GM18951 (cell line): Measurements from ENCODE around the gene LMAN2.

ENCODE experiments used
- POLR2A ChIP-seq: IDR thresholded peaks from 4 replicates; pipeline ENCODE4 v1.6.1; 2011; ENCODE audit warnings: mild to moderate bottlenecking; ENCODE audit not compliant: insufficient read length, insufficient read depth; ENCODE audit errors: extremely low read depth
- in situ Hi-C: fragments of 300-500 bp; cut with MboI; formaldehyde crosslinking; loops from one replicate; pipeline ENCODE4 v1.12.0; 2022; ENCODE audit warnings: low sequenced_read_pairs, mixed read lengths, inconsistent platforms; ENCODE audit not compliant: unreplicated experiment

The LMAN2 gene

DNA sequence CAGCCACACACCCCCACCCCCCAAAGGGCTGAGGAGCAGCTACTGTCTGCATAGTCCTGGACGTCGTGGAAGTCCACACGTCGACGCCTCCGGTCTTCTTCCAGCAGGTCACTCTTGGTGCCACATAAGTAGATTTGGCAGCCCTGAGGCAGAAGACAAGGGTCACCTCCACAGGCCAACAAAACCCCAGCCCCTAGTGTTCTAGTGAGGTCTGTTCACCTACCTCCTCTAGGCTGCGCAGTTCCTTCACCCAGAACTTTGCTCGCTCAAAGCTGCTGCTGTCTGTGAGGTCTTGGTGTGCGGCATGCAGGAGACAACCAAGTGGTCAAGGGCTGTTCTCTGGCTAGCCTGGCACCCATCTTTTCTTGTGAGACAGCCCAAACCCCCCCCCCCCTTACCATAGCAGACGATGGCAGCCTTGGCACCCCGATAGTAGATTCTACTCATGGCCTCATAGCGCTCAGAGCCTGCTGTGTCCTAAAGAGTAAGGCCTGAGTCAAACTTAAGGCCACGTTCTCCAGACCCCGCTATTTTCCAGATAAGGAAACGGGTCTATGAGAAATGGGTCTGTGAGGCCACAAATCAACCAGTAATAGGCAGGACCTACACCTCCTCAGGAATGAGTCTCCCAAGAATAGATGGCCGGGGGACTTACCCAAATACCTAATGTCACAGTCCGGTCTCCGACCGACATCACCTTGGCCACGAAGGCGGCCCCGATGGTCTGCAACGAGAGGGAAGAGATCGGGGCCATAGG is 48.9 kb downstream of the LMAN2 start:
- no peak for TF ChIP-seq POLR2A
- in situ Hi-C loops, result no loop called here

DNA sequence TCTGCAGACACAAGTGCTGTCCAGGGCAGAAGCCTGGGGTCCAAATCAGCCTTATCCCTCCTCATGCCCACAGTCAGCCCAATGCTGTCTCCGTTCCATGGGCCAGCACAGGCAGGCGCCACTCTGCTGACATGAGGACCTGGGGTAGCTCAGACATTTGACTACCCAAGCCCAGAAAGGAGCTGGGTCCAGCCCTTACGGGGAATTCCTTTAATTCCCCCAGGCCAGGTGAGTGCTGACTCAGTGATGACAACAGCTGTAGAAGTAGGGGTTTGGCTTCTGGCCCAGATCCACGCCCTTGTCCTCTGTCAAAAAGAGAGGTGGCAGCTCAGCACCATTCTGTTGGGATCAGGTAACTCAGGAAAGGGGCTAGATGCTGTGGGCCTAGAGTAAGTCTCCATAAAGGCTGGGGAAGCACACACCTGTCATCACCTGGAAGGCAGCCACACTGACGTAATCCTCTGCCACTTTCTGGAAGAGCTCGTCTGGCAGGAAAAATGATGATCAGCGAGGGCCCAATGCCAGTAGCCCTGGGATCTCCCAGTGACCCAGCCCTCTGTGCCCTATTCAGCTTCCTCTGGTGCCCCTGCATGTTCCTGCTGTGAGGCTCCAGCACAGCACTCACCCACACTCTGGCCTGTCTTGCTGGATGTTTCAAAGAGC is 49.8 kb downstream of the LMAN2 start:
- in situ Hi-C loops, result no loop called here
- TF ChIP-seq POLR2A, result no peak

DNA sequence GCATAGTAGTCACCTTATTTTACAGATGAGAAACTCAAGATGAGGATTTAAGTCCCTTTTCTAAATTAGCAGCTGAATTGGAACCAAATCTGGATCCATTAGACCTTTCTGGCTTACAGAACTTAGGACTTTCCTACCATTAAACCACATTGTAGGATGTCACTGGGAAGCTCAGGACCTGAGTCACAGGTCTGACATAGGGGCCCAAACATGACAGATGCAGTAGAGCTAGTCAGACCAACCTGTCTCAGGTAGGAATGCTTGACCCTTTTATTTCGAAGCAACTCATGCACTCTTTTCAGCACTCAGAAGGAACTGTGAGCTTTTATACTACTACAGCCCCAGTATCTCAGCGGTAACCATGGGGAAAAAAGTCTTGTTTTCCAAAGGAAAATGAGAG is 50.5 kb downstream of the LMAN2 start:
- in situ Hi-C loops, result no loop called here
- TF ChIP-seq POLR2A, result no peak

DNA sequence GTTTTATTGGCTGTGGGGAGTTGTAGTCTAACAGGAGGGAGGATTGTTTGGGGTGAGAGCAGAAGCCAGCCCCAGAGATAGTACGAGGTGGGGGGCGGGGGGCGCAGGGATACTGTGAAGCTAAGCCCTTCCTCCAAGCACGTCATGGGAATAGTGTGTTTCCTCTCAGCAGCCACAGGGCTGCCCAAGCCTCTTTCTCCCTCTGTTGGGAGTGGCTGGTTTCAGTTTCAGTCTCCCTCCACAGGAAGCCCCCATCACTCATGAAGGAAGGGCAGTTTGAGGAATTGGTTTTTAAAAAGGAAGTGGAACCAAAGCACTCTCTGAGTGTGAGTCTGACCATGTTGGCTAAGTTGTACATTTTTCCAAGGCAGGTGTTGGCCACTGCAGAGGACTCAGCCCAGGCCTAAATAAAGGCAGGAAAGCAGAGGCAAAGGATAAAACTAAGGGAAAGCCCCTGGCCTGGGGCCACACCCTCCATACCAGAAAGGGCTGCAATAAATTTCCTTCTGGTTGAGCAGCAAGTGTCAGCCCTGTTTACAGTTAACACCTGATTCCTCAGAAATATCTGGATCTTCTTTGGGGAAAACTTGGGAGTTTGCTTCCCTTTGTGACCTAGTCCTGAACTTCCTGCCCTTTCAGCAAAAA is 51.1 kb downstream of the LMAN2 start:
- in situ Hi-C loops, result no loop called here
- TF ChIP-seq POLR2A, result no peak

DNA sequence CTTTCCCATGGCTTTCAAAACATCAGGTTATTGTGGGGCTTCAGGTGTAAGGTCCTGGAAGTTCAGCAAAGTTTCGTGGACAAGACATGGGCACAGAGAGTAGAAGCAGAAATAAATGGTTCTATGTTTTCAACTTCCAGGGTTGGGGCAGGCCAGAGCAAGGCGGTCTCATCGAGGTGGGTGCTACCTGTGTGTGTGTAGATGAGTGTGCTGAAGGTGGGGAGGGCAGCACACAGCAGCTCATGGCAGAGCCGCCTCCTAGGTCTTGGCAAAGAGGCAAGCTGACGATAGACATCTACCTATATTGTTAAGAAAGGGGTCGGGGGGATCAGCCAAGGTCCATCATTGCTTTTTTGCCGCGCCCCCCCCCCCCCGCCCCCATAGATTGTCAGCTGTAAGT is 51.8 kb downstream of the LMAN2 start:
- in situ Hi-C loops, result no loop called here
- no peak for TF ChIP-seq POLR2A

DNA sequence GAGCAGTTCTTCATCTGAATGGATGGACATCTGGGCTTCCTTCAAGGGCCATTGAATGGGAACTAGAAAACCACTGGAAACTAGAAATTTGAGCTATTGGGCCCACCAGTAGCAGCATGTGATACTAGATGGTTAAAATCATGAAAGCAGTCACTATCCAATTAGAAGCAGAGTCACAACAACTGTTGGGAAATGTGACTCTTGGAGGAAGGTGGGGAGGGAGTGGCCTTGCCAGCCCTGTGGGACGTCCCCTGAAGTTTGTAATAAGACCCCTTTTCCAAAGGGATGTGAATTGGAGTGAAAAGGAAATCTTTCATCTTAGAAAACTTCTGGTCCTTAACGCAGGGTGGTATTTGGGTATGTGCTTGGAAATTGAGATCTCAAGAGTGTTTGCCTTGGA is 53.5 kb downstream of the LMAN2 start:
- TF ChIP-seq POLR2A, result no peak
- in situ Hi-C loops, result no loop called here

DNA sequence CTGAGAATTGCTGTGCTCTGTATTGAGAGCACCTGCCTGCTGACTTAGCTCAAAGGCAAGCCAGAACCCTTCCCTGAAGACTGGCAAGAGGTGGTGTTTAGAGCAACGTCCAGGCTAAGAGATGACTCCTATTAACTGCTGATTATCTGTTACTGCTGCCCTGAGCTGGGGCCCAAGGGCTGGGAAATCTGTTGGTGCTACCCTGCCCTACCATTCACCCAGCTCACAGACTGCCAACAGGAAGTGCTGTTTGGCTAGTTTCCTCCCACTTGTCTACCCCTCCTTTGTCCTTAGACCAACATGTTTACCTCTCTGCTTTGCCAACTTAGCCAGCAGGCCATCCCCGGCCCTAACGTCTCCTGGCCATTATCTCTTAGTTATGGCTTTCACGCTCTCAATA is 54.9 kb downstream of the LMAN2 start:
- no peak for TF ChIP-seq POLR2A
- in situ Hi-C loops, result no loop called here

DNA sequence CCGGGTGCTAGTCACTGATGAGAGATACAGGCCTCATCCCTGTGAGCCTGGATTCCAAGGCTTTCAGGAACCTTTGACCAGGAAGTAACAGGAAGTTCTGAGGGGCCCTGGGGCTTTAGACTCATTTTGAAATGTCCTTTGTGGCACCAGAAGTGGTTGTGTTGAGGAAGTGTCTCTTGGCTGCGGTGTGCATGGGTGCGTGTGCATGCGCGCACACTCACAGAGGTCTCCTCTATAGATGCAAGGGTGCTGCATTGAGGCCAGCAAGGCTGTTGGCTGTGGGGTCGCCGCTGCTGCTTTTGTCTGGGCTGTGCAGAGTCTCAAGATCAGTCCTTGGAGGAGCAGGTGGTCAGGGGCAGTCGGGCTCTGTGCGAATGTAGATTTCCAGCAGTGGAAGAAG is 55.5 kb downstream of the LMAN2 start:
- in situ Hi-C loops, result no loop called here
- TF ChIP-seq POLR2A, result no peak

DNA sequence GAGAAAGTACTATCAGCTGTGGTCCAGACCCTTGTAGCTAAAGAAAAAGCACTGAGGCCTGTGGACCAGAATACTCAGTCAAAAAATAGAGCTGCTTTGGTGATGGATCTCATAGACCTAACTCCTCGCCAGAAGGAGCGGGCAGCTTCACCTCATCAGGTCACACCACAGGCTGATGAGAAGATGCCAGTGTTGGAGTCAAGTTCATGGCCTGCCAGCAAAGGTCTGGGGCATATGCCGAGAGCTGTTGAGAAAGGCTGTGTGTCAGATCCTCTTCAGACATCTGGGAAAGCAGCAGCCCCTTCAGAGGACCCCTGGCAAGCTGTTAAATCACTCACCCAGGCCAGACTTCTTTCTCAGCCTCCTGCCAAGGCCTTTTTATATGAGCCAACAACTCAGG is 56.8 kb downstream of the LMAN2 start:
- no peak for TF ChIP-seq POLR2A
- in situ Hi-C loops, result no loop called here

DNA sequence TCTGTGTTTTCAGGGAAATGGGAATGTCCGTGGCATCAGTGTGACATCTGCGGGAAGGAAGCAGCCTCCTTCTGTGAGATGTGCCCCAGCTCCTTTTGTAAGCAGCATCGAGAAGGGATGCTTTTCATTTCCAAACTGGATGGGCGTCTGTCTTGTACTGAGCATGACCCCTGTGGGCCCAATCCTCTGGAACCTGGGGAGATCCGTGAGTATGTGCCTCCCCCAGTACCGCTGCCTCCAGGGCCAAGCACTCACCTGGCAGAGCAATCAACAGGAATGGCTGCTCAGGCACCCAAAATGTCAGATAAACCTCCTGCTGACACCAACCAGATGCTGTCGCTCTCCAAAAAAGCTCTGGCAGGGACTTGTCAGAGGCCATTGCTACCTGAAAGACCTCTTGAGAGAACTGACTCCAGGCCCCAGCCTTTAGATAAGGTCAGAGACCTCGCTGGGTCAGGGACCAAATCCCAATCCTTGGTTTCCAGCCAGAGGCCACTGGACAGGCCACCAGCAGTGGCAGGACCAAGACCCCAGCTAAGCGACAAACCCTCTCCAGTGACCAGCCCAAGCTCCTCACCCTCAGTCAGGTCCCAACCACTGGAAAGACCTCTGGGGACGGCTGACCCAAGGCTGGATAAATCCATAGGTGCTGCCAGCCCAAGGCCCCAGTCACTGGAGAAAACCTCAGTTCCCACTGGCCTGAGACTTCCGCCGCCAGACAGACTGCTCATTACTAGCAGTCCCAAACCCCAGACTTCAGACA is 57.5 kb downstream of the LMAN2 start:
- in situ Hi-C loops, result no loop called here
- no peak for TF ChIP-seq POLR2A

DNA sequence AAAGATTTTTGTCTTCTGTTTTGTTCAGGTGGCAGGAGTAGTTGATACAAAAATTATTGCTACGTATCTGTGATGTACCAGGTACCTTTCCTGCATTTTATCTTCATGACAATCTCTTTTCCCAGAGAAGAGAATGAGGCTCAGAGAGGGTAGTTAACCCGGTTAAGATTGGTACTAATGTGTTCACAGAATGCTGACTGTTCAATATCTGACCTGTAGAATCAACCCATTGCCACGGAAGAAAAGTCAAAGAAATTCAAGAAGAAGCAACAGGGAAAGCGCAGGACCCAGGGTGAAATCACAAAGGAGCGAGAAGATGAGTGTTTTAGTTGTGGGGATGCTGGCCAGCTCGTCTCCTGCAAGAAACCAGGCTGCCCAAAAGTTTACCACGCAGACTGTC is 59.7 kb downstream of the LMAN2 start:
- TF ChIP-seq POLR2A, result no peak
- in situ Hi-C loops, result no loop called here

DNA sequence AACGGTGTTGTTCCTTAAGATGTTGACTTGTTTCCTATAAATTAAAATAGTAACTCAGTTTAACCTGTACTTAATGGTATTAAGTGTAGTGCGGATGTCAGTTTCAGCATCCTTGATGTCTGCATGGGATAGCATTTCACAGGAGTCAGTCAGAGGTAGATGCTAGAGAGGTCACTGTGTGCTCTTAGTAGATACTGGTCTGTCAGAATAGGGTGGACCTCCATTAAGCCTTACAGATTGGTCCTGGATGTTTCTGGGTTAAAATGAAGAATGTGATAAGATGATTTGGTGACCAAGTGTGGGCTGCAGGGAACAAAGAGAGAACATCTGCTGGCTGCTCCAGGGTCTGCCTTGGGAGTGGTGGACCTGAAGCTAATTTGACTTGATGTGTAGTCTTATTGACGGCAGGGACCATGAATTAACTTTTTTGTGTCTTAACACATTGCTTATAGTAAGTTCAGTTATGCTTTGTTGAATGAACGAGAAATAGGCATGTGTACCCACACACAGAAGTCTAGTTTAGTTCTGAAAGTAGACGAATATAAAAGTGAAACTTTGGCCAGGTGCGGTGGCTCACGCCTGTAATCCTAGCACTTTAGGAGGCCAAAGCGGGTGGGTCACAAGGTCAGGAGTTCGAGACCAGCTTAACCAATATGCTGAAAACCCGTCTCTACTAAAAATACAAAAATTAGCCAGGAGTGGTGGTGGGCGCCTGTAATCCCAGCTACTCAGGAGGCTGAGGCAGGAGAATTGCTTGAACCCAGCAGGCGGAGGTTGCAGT is 60.5 kb downstream of the LMAN2 start:
- in situ Hi-C loops, result no loop called here
- TF ChIP-seq POLR2A, result no peak

DNA sequence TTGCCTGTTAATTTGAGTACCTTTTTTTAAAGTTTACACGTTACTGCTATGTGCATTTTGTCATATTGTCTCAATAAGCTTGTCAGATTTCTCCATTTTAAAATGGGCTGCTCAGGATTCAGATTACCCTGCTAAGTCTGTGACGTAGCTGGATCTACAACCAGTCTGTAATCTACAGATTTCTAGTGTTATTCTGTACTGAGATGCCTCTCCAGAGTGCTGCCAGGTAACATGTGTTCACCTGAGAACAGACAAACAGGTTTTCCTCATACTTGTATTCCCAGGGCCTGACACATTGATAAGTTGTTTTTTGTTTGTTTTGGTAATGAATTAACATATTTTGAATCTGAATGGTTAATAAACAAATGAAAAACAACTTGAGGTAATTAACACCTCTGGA is 63.3 kb downstream of the LMAN2 start:
- TF ChIP-seq POLR2A, result no peak
- in situ Hi-C loops, result no loop called here
